ENCODE results near the gene KDM2A. TPM values are rescaled to one million over a fixed set of nuclear protein-coding genes. Genes with fewer than 3 reads are reported as not detected.

KDM2A gene
- total RNA-seq, 1 donor from 2014 or later = 97.5 TPM

DNA sequence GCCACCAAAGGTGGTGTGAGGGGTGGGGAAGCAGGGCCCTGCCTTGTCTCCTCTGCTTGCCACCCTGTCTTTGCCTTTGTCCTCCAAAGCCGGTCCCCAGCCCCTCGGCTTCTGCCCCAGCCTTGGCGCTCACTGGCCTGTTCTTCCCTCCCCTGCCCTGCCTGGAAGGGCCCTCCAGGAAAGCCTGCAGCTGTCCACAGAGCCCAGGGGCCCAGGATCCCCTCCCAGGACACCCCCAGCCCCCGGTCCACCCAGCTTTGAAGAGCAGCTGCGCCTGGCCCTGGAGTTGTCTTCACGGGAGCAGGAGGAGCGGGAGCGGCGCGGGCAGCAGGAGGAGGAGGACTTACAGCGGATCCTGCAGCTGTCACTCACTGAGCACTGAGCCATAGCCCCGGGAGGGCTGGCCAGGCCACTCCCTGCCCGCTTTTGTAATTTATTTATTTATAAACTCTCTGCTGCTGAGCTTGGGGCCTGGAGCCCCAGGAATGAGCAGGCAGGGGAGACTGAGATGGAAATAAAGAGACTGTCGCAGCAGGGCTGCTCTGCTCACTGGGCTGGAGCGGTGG, 183.0 kb downstream of the KDM2A start:
- Mint-ChIP-seq H3K4me1 (ENCODE audit: unreplicated experiment) (peaks cover 10% of the 10 kb centered on the region), H3K27me3 (no peaks in the 10 kb centered on the region), H3K4me3 (peak overlapping the region; percentile 85), H3K9me3 (no peaks in the 10 kb centered on the region), H3K36me3 (peaks cover 8% of the 10 kb centered on the region), H3K27ac (peak overlapping the region; percentile 89)
- TF ChIP-seq, protein P1, sequence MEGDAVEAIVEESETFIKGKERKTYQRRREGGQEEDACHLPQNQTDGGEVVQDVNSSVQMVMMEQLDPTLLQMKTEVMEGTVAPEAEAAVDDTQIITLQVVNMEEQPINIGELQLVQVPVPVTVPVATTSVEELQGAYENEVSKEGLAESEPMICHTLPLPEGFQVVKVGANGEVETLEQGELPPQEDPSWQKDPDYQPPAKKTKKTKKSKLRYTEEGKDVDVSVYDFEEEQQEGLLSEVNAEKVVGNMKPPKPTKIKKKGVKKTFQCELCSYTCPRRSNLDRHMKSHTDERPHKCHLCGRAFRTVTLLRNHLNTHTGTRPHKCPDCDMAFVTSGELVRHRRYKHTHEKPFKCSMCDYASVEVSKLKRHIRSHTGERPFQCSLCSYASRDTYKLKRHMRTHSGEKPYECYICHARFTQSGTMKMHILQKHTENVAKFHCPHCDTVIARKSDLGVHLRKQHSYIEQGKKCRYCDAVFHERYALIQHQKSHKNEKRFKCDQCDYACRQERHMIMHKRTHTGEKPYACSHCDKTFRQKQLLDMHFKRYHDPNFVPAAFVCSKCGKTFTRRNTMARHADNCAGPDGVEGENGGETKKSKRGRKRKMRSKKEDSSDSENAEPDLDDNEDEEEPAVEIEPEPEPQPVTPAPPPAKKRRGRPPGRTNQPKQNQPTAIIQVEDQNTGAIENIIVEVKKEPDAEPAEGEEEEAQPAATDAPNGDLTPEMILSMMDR (conservative IDR thresholded peaks at IDR 0.05) = no peak
- DNase-seq (ENCODE audit: extremely low spot score, unreplicated experiment) = no peak

DNA sequence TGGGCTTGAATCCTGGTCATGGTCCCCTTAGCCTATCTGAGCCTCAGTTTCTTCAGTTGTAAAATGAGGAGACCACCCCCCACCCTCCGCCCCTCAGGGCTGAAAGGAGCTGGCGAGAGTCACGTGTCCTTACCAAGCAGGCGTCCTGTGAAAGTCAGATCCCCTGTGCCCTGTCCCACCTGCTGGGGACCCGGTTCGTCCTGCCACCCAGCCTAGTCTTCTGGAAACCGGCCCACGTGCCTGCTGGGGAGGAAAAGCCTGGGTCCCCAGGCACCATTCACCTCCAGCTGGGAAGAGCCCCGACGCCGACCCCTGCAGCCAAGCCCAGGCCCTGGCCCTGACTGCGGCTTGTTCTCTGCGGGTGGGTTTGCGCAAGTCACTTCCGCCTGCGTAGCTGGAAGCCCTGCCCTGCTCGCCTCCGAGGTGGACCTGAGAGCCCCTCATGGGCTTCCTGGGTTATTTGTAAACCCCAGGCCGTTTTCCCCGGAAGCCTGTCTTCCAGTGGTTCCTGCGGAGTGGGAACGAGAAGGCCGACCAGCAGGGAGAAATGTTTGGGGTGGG, 183.6 kb downstream of the KDM2A start:
- H3K36me3 Mint-ChIP-seq = peaks cover 7% of the 10 kb centered on the region
- TF ChIP-seq, protein P1 (conservative IDR thresholded peaks at IDR 0.05) = no peak

DNA sequence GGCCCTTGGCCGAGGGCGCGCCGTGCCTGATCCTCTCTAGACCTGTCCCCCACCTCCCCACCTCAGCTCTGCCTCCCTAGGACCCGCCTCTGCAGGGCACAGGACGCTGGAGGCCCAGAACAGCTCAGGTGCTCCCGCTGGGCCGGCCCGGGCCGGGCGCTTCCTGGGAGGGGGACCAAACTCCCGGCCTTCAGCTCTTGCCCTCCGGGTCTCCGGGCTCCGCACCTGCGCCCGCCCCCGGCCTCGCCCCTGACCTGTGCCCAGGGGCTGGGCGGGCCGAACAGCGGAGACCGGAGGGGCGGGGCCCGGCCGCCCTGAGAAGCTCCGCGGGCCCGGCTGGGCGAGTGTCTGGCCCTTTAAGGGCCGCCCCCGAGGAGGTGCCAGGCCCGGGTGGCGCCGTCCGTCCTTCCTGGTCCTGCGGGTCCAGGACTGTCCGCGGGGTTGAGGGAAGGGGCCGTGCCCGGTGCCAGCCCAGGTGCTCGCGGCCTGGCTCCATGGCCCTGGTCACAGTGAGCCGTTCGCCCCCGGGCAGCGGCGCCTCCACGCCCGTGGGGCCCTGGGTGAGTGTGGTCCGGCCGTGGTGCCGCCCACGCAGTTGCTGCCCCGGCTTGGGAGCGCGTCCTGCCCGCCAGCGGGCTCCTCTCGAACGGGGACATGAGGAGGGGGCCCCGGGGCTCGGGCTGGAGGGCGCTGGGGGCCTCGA, 184.2 kb downstream of the KDM2A start, which contains the start of gene SSH3:
Gene SSH3 (plus strand): TSS at position 399 of the 703 bp plus-strand sequence. CDS start 96 bp downstream, at position 495.
- Mint-ChIP-seq H3K4me1 (ENCODE audit: unreplicated experiment) (peaks cover 10% of the 10 kb centered on the region), H3K9me3 (no peaks in the 10 kb centered on the region), H3K36me3 (peaks cover 5% of the 10 kb centered on the region), H3K4me3 (peak within 1 kb of the TSS; percentile 85), H3K27ac (peak within 1 kb of the TSS; percentile 89), H3K27me3 (no peaks in the 10 kb centered on the region)
- TF ChIP-seq, protein P1 (conservative IDR thresholded peaks at IDR 0.05) = no peak
- no peak for DNase-seq (ENCODE audit: extremely low spot score, unreplicated experiment)

More for the DNA sequence above, 183.6 kb downstream of the KDM2A start:
- Mint-ChIP-seq H3K9me3 (no peaks in the 10 kb centered on the region), H3K27ac (peak overlapping the region; percentile 89), H3K27me3 (no peaks in the 10 kb centered on the region), H3K4me3 (peak overlapping the region; percentile 85), H3K4me1 (ENCODE audit: unreplicated experiment) (peaks cover 10% of the 10 kb centered on the region)
- DNase-seq (ENCODE audit: extremely low spot score, unreplicated experiment) = no peak

DNA sequence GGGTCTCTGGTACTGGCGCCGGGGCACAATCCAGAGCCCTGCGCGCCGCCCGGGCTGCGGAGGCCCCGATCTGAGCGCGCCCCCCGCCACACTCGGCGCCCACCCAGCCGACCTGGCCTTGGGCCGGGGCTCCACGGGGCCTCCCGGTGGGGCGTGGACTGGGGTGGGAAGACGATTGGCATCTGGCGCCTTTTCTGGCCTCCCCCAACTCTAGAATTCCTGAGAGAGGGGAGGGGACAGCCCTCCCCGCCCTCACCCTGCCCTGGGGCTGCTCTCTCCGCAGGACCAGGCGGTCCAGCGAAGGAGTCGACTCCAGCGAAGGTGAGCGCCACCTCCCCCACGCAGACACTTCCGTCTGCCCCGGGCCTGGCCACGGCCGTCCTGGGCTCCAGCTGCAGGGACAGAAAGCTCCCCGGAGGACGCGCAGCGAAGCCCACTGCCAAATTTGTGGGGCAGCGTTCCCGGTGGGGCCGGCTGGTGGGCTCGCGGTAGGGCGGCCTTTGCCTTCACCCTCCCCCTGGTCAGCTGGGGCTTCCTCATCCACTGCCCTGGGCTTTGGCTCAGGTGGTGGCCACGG, 184.9 kb downstream of the KDM2A start:
- no peak for DNase-seq (ENCODE audit: extremely low spot score, unreplicated experiment)
- H3K4me1 Mint-ChIP-seq (ENCODE audit: unreplicated experiment) = peaks cover 10% of the 10 kb centered on the region

DNA sequence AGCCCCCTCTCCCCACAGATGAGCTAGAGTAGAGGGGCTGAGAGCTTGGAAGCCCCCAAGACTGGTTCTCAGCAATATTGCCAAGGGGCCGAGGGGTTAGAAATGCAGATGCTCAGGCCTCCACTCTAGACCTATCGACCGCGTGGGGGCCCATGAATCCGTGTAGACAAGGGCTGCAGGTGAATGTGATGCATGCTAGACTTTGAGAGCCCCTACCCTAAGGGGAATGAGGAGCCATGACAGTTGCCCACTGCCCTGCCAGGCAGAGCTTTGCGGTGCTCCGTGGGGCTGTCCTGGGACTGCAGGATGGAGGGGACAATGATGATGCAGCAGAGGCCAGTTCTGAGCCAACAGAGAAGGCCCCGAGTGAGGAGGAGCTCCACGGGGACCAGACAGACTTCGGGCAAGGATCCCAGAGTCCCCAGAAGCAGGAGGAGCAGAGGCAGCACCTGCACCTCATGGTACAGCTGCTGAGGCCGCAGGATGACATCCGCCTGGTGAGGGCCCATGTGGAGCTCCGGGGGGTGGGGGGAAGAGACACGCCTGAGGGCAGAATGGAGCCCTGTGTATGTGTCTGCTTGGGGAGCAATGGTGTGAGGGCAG, 185.5 kb downstream of the KDM2A start:
- Mint-ChIP-seq H3K4me3 (peak overlapping the region; percentile 69), H3K27me3 (no peaks in the 10 kb centered on the region), H3K4me1 (ENCODE audit: unreplicated experiment) (peaks cover 10% of the 10 kb centered on the region), H3K27ac (peak overlapping the region; percentile 68), H3K9me3 (no peaks in the 10 kb centered on the region), H3K36me3 (no peaks in the 10 kb centered on the region)
- DNase-seq (ENCODE audit: extremely low spot score, unreplicated experiment) = no peak
- TF ChIP-seq, protein P1 (conservative IDR thresholded peaks at IDR 0.05) = no peak

More for the DNA sequence above, 184.9 kb downstream of the KDM2A start:
- Mint-ChIP-seq H3K9me3 (no peaks in the 10 kb centered on the region), H3K27me3 (no peaks in the 10 kb centered on the region), H3K27ac (no peak overlapping the region), H3K36me3 (no peaks in the 10 kb centered on the region), H3K4me3 (peak overlapping the region; percentile 69)
- TF ChIP-seq, protein P1 (conservative IDR thresholded peaks at IDR 0.05) = no peak
